H9 (cell line): ENCODE measurements around the gene TMEM235. TPM values are rescaled to one million over a fixed set of nuclear protein-coding genes. Genes with fewer than 3 reads are reported as not detected.

Experiments
- DNase-seq: peaks from one replicate; pipeline ENCODE4 v3.0.0-alpha.2; 2017
- H2AFZ ChIP-seq: one replicate; pipeline ENCODE4 v1.6.1; 2013; ENCODE audit warnings: mild to moderate bottlenecking, low read length, control low read depth, moderate library complexity
- H2AK5ac ChIP-seq: 2 replicates; pipeline ENCODE4 v1.6.1; 2013; ENCODE audit warnings: low read length, control low read depth, mixed read lengths; ENCODE audit not compliant: insufficient read length
- H2BK120ac ChIP-seq: one replicate; pipeline ENCODE4 v1.6.1; 2013; ENCODE audit warnings: low read depth, mild to moderate bottlenecking, low read length, control low read depth, inconsistent platforms; ENCODE audit not compliant: poor library complexity, severe bottlenecking
- H2BK12ac ChIP-seq: 2 replicates; pipeline ENCODE4 v1.6.1; 2013; ENCODE audit warnings: low read length, control low read depth, mixed read lengths, low read depth; ENCODE audit not compliant: insufficient read length
- H2BK15ac ChIP-seq: 2 replicates; pipeline ENCODE4 v1.6.1; 2013; ENCODE audit warnings: low read depth, low read length, control low read depth
- H2BK20ac ChIP-seq: one replicate; pipeline ENCODE4 v1.6.1; 2013; ENCODE audit warnings: low read depth, mild to moderate bottlenecking, low read length, control low read depth, inconsistent platforms; ENCODE audit not compliant: poor library complexity, severe bottlenecking
- H2BK5ac ChIP-seq: 2 replicates; pipeline ENCODE4 v1.6.1; 2013; ENCODE audit warnings: low read length, control low read depth, mixed read lengths; ENCODE audit not compliant: insufficient read length
- H3K14ac ChIP-seq: 2 replicates; pipeline ENCODE4 v1.6.1; 2013; ENCODE audit warnings: low read length, control low read depth; ENCODE audit not compliant: insufficient read depth
- H3K18ac ChIP-seq: 2 replicates; pipeline ENCODE4 v1.6.1; 2013; ENCODE audit warnings: low read depth, mild to moderate bottlenecking, mixed read lengths, low read length, control low read depth; ENCODE audit not compliant: insufficient read length
- H3K23ac ChIP-seq: 2 replicates; pipeline ENCODE4 v1.6.1; 2013; ENCODE audit warnings: low read length, control low read depth, mixed read lengths, low read depth; ENCODE audit not compliant: insufficient read length
- H3K23me2 ChIP-seq: 2 replicates; pipeline ENCODE4 v1.6.1; 2013; ENCODE audit warnings: low read depth, mild to moderate bottlenecking, mixed read lengths, low read length, control low read depth; ENCODE audit not compliant: insufficient read length, poor library complexity, severe bottlenecking
- H3K27ac ChIP-seq: 2 replicates; pipeline ENCODE4 v1.5.1; 2013; ENCODE audit warnings: low read length, control low read depth, mixed read lengths, low read depth; ENCODE audit not compliant: insufficient read length
- H3K27me3 ChIP-seq: 2 replicates; pipeline ENCODE4 v1.6.1; 2013; ENCODE audit warnings: low read length, control low read depth, inconsistent platforms; ENCODE audit not compliant: insufficient read depth
- H3K4ac ChIP-seq: 2 replicates; pipeline ENCODE4 v1.6.1; 2013; ENCODE audit warnings: low read depth, mild to moderate bottlenecking, control low read depth, inconsistent platforms, low read length, moderate library complexity
- H3K4me1 ChIP-seq: 2 replicates; pipeline ENCODE4 v1.6.1; 2013; ENCODE audit warnings: low read length, control low read depth, inconsistent platforms; ENCODE audit not compliant: insufficient read depth
- H3K4me2 ChIP-seq: 2 replicates; pipeline ENCODE4 v1.6.1; 2013; ENCODE audit warnings: low read length, control low read depth, mixed read lengths; ENCODE audit not compliant: insufficient read length, insufficient read depth
- H3K56ac ChIP-seq: 2 replicates; pipeline ENCODE4 v1.6.1; 2013; ENCODE audit warnings: low read depth, mild to moderate bottlenecking, mixed read lengths, low read length, control low read depth; ENCODE audit not compliant: insufficient read length
- H3K79me1 ChIP-seq: 2 replicates; pipeline ENCODE4 v1.6.1; 2013; ENCODE audit warnings: low read depth, mild to moderate bottlenecking, moderate library complexity, low read length, control low read depth, inconsistent platforms; ENCODE audit not compliant: insufficient read depth, poor library complexity, severe bottlenecking
- H3K79me2 ChIP-seq: 2 replicates; pipeline ENCODE4 v1.6.1; 2013; ENCODE audit warnings: low read length, control low read depth, inconsistent platforms; ENCODE audit not compliant: insufficient read depth
- H3K9ac ChIP-seq: 2 replicates; pipeline ENCODE4 v1.6.1; 2013; ENCODE audit warnings: low read length, control low read depth, mixed read lengths; ENCODE audit not compliant: insufficient read length; ENCODE audit errors: extremely low read depth
- H3K9me3 ChIP-seq: one replicate; pipeline ENCODE4 v1.6.1; 2013; ENCODE audit warnings: low read depth, low read length, inconsistent platforms; ENCODE audit not compliant: control insufficient read depth
- H3T11ph ChIP-seq: one replicate; pipeline ENCODE4 v1.6.1; 2013; ENCODE audit warnings: mild to moderate bottlenecking, low read length, control low read depth, inconsistent platforms
- H4K20me1 ChIP-seq: one replicate; pipeline ENCODE4 v1.6.1; 2013; ENCODE audit not compliant: control insufficient read depth, insufficient read length, insufficient read depth
- H4K5ac ChIP-seq: 2 replicates; pipeline ENCODE4 v1.6.1; 2013; ENCODE audit warnings: low read depth, mild to moderate bottlenecking, mixed read lengths, low read length, control low read depth; ENCODE audit not compliant: insufficient read length
- H4K8ac ChIP-seq: replicated peaks from 2 replicates; pipeline ENCODE4 v1.6.1; 2013; ENCODE audit warnings: low read length, control low read depth, mixed read lengths, low read depth; ENCODE audit not compliant: insufficient read length
- H4K91ac ChIP-seq: 2 replicates; pipeline ENCODE4 v1.6.1; 2013; ENCODE audit warnings: low read depth, mild to moderate bottlenecking, moderate library complexity, mixed read lengths, low read length, control low read depth; ENCODE audit not compliant: insufficient read length
- H3K27ac Mint-ChIP-seq, 3 experiments: 2 replicates in 2 of 3; 3 replicates in 1 of 3; pipeline ENCODE4 v1.8.0; 2020 to 2021; ENCODE audit warnings: mixed read lengths in 3 of 3, mild to moderate bottlenecking in 1 of 3, moderate library complexity in 1 of 3
- H3K27me3 Mint-ChIP-seq: 2 replicates; pipeline ENCODE4 v1.8.0; 2021; ENCODE audit warnings: low read depth, mild to moderate bottlenecking, moderate library complexity, mixed read lengths
- H3K36me3 Mint-ChIP-seq, 3 experiments: 2 replicates in 2 of 3; 3 replicates in 1 of 3; pipeline ENCODE4 v1.8.0; 2020 to 2021; ENCODE audit warnings: low read depth in 3 of 3, mixed read lengths in 3 of 3; ENCODE audit not compliant: insufficient read depth in 1 of 3
- H3K4me1 Mint-ChIP-seq, 2 experiments: 2 replicates each; pipeline ENCODE4 v1.8.0; 2020; ENCODE audit warnings: mixed read lengths in 2 of 2
- H3K4me3 Mint-ChIP-seq, 2 experiments: 2 replicates in 1 of 2; 3 replicates in 1 of 2; pipeline ENCODE4 v1.8.0; 2020 to 2021; ENCODE audit warnings: mild to moderate bottlenecking in 2 of 2, mixed read lengths in 2 of 2, moderate library complexity in 1 of 2
- H3K9me3 Mint-ChIP-seq, 2 experiments: 2 replicates in 1 of 2; 3 replicates in 1 of 2; pipeline ENCODE4 v1.8.0; 2020; ENCODE audit warnings: mild to moderate bottlenecking in 2 of 2, mixed read lengths in 2 of 2, moderate library complexity in 1 of 2
- CTCF ChIP-seq: fragments of 200-600 bp; sonication (generic); conservative IDR thresholded peaks from 3 replicates; pipeline ENCODE4 v1.8.0; 2021; ENCODE audit warnings: antibody characterized with exemption, mild to moderate bottlenecking
- WGBS: extraction: QIAGEN DNeasy Blood & Tissue Kit; methylation state at CpG from one replicate; pipeline ENCODE4 v1.1.7; 2013; ENCODE audit warnings: missing lambda C conversion rate, low lambda C conversion rate, mixed read lengths; ENCODE audit not compliant: insufficient read length; ENCODE audit errors: extremely low coverage; 5-methylcytosine and 5-hydroxymethylcytosine counted together
- total RNA-seq: library from RNA; stranded (reverse); gene quantifications from 2 replicates; pipeline ENCODE4 v1.2.1, GENCODE V29; 2021

TMEM235 gene
- total RNA-seq, 1 experiment from 2014 or later = 0.28 TPM

- no peak overlapping the region for H2BK15ac ChIP-seq
- H3K4me1 ChIP-seq = no peaks in the 10 kb centered on the region
- H3T11ph ChIP-seq = no peak overlapping the region
- H3K36me3 Mint-ChIP-seq = peaks cover 38 to 60% (median 52%) of the 10 kb centered on the region in 3 experiments; a peak in 6 of 7 replicates
- H3K27me3 ChIP-seq = no peaks in the 10 kb centered on the region
- no peak for DNase-seq
- H2BK120ac ChIP-seq = no peak overlapping the region
- WGBS = no CpG with 5 or more reads among the region's 4 CpGs
- H3K23me2 ChIP-seq = no peaks in the 10 kb centered on the region
- no peaks in the 10 kb centered on the region; a peak in 1 of 5 replicates for H3K9me3 Mint-ChIP-seq
- no peak overlapping the region for H2BK20ac ChIP-seq
- no peak overlapping the region for H2BK5ac ChIP-seq
- no peaks in the 10 kb centered on the region for H3K79me2 ChIP-seq
- H4K8ac ChIP-seq = no peak overlapping the region
- H3K27ac ChIP-seq = no peak overlapping the region
- no peak overlapping the region for H4K91ac ChIP-seq
- no peaks in the 10 kb centered on the region for H4K20me1 ChIP-seq
- H3K27ac Mint-ChIP-seq = no peak overlapping the region; a peak in 1 of 7 replicates
- no peak for TF ChIP-seq CTCF
- no peak overlapping the region for H3K4ac ChIP-seq
- no peaks in the 10 kb centered on the region for H3K9me3 ChIP-seq
- peaks cover 14 to 18% of the 10 kb centered on the region in 2 experiments for H3K4me1 Mint-ChIP-seq
- H3K79me1 ChIP-seq = peaks cover 11% of the 10 kb centered on the region
- no peak overlapping the region for H3K56ac ChIP-seq
- H3K27me3 Mint-ChIP-seq = no peaks in the 10 kb centered on the region
- H2BK12ac ChIP-seq = no peak overlapping the region
- H3K23ac ChIP-seq = no peak overlapping the region
- H3K18ac ChIP-seq = no peak overlapping the region
- no peak overlapping the region for H3K4me2 ChIP-seq
- no peak overlapping the region for H3K14ac ChIP-seq
- H2AK5ac ChIP-seq = no peak overlapping the region
- no peak overlapping the region for H3K4me3 Mint-ChIP-seq
- H2AFZ ChIP-seq = no peak overlapping the region
- H3K9ac ChIP-seq = no peak overlapping the region
- no peak overlapping the region for H4K5ac ChIP-seq
Measured at GRCh38 chr17:78223061-78223460, 8.4 kb upstream of the TMEM235 start.
